Measurements from ENCODE around the gene CCDC9. TPM values are rescaled to one million over a fixed set of nuclear protein-coding genes. Genes with fewer than 3 reads are reported as not detected.

CCDC9 gene
- polyA plus RNA-seq, 3 donors: 6.3 to 10.0 (median 7.6) TPM

DNA sequence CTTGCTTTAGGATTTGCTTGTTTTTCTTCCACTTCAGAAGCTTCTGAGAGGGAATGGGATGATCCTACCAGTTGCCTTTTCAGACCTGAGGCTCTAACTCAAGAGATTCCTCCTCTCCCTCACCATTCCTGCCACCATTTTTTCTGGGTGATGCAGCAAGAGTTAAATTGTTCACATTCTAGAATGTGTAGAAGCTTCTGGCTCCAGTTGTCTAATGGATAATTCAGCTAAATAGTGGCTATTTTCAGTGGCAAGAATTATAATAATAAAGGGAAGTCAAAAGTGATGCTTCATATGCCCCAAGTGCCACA is 46.2 kb upstream of the CCDC9 start:
- Histone ChIP-seq H3K27me3 (ENCODE audit: control insufficient read depth in 2 of 2, insufficient read depth in 2 of 2, low read length in 2 of 2) (no peaks in the 10 kb centered on the region), H3K4me3 (replicated peaks in 1 of 3; ENCODE audit: low read depth in 2 of 3, low read length in 3 of 3) (no peak overlapping the region), H3K9ac (ENCODE audit: insufficient read depth, low read length, poor library complexity, severe bottlenecking) (no peak overlapping the region), H4K20me1 (ENCODE audit: insufficient read depth, low read length) (no peaks in the 10 kb centered on the region), H3K9me3 (replicated peaks in 1 of 2; ENCODE audit: control insufficient read depth in 1 of 2, insufficient read depth in 1 of 2, low read length in 2 of 2) (no peaks in the 10 kb centered on the region), H3K36me3 (replicated peaks in 1 of 2; ENCODE audit: control insufficient read depth in 1 of 2, insufficient read depth in 2 of 2, low read length in 2 of 2) (peaks cover 31 to 52% of the 10 kb centered on the region in 2 donors), H3K4me1 (ENCODE audit: control insufficient read depth in 1 of 2, insufficient read depth in 2 of 2, low read length in 2 of 2) (peaks cover 8 to 10% of the 10 kb centered on the region in 2 donors), H3K79me2 (ENCODE audit: insufficient read depth, low read length) (no peaks in the 10 kb centered on the region), H2AFZ (ENCODE audit: insufficient read depth, low read depth, low read length, poor library complexity, severe bottlenecking) (no peak overlapping the region), H3K4me2 (replicated peaks; ENCODE audit: extremely low read depth, low read length, poor library complexity, severe bottlenecking) (no peak overlapping the region), H3K27ac (ENCODE audit: low read depth in 1 of 2, low read length in 2 of 2) (no peak overlapping the region)
- Mint-ChIP-seq H3K27ac (peak overlapping the region in 3 of 7 donors; percentile 44 to 87 (median 84)), H3K4me1 (peaks cover 12% of the 10 kb centered on the region), H3K36me3 (peaks cover 46 to 52% of the 10 kb centered on the region in 2 donors), H3K27me3 (ENCODE audit: low read depth in 3 of 3) (peaks cover 0 to 3% (median 0%) of the 10 kb centered on the region in 3 donors), H3K9me3 (no peaks in the 10 kb centered on the region), H3K4me3 (no peak overlapping the region)
- DNase-seq: no peak
- TF ChIP-seq, protein P1, sequence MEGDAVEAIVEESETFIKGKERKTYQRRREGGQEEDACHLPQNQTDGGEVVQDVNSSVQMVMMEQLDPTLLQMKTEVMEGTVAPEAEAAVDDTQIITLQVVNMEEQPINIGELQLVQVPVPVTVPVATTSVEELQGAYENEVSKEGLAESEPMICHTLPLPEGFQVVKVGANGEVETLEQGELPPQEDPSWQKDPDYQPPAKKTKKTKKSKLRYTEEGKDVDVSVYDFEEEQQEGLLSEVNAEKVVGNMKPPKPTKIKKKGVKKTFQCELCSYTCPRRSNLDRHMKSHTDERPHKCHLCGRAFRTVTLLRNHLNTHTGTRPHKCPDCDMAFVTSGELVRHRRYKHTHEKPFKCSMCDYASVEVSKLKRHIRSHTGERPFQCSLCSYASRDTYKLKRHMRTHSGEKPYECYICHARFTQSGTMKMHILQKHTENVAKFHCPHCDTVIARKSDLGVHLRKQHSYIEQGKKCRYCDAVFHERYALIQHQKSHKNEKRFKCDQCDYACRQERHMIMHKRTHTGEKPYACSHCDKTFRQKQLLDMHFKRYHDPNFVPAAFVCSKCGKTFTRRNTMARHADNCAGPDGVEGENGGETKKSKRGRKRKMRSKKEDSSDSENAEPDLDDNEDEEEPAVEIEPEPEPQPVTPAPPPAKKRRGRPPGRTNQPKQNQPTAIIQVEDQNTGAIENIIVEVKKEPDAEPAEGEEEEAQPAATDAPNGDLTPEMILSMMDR (IDR thresholded peaks at IDR 0.05): no peak
- intact Hi-C loops (cut with micrococcal nuclease): loop anchor here (1.0 to 5.0 kb wide), 4 partner anchors 21 to 58 kb away; partner anchors contain the start of gene BBC3 (in 1 of the 2)

DNA sequence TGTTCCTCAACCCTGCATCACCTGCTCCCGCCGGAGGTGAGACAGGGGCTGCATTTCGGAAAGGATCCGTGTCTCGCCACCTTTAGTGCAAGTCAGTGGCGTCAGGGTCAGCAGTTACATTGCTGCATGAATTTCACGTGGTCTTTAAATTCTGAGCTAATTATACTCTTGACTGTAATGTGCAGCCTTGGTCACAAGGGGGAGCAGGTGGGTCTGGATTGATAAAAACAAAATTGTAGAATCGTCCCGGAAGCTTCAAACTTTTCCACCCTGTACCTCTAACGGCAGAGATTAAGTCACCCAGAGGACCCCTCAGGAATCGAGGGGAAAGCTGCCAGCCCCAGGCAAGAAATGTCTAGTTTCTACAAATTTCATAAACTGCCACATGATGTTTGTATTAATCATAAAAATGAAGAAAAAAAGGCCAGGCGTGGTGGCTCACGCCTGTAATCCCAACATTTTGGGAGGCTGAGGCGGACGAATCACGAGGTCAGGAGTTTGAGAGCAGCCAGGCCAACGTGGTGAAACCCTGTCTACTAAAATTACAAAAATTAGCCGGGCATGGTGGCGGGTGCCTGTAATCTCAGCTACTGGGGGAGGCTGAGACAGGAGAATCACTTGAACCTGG is 45.5 kb upstream of the CCDC9 start:
- Mint-ChIP-seq H3K27me3 (ENCODE audit: low read depth in 3 of 3) (peaks cover 0 to 3% (median 0%) of the 10 kb centered on the region in 3 donors), H3K4me3 (peak overlapping the region in 1 of 2 donors; percentile 30), H3K9me3 (no peaks in the 10 kb centered on the region), H3K4me1 (peaks cover 12% of the 10 kb centered on the region), H3K36me3 (peaks cover 39 to 45% of the 10 kb centered on the region in 2 donors), H3K27ac (peak overlapping the region; percentile 35 to 87 (median 84))
- peak; percentile 69 to 85 (median 75) for DNase-seq
- peak overlapping the region in 1 of 2 donors; percentile 59 for H3K27ac ChIP-seq (ENCODE audit: low read depth in 1 of 2, low read length in 2 of 2)
- no peaks in the 10 kb centered on the region for H3K27me3 ChIP-seq (ENCODE audit: control insufficient read depth in 2 of 2, insufficient read depth in 2 of 2, low read length in 2 of 2)
- no peak overlapping the region for H3K9ac ChIP-seq (ENCODE audit: insufficient read depth, low read length, poor library complexity, severe bottlenecking)
- H3K9me3 ChIP-seq (replicated peaks in 1 of 2; ENCODE audit: control insufficient read depth in 1 of 2, insufficient read depth in 1 of 2, low read length in 2 of 2): no peaks in the 10 kb centered on the region
- peaks cover 25 to 45% of the 10 kb centered on the region in 2 donors for H3K36me3 ChIP-seq (replicated peaks in 1 of 2; ENCODE audit: control insufficient read depth in 1 of 2, insufficient read depth in 2 of 2, low read length in 2 of 2)
- TF ChIP-seq, protein P1 (IDR thresholded peaks at IDR 0.05): peak; percentile 81
- intact Hi-C loops (cut with micrococcal nuclease): loop anchor here (1.0 to 5.0 kb wide), 4 partner anchors 20 to 59 kb away; partner anchors contain the start of gene BBC3 (in 1 of the 2)
- 48% methylated on average over 15 of the region's 19 CpGs for WGBS (ENCODE audit: insufficient coverage)
- peaks cover 8 to 10% of the 10 kb centered on the region in 2 donors for H3K4me1 ChIP-seq (ENCODE audit: control insufficient read depth in 1 of 2, insufficient read depth in 2 of 2, low read length in 2 of 2)
- H2AFZ ChIP-seq (ENCODE audit: insufficient read depth, low read depth, low read length, poor library complexity, severe bottlenecking): peak overlapping the region; percentile 65
- H3K4me2 ChIP-seq (replicated peaks; ENCODE audit: extremely low read depth, low read length, poor library complexity, severe bottlenecking): peak overlapping the region; percentile 48
- no peaks in the 10 kb centered on the region for H3K79me2 ChIP-seq (ENCODE audit: insufficient read depth, low read length)
- H3K4me3 ChIP-seq (replicated peaks in 1 of 3; ENCODE audit: low read depth in 2 of 3, low read length in 3 of 3): peak overlapping the region in 1 of 3 experiments; percentile 31
- no peaks in the 10 kb centered on the region for H4K20me1 ChIP-seq (ENCODE audit: insufficient read depth, low read length)
